NCI-H2029 (cell line): Measurements from ENCODE around the gene LRCH1.

Source experiments
- DNase-seq: peaks from one replicate; lab custom pipeline; 2025; lab: John Stamatoyannopoulos, UW

LRCH1 gene

GRCh38 chr13:46801858-46802257, 248.9 kb downstream of the LRCH1 start:
- no peak for DNase-seq
